Omental fat pad (tissue), 4 donors: Measurements from ENCODE around the gene CYP24A1. TPM values are rescaled to one million over a fixed set of nuclear protein-coding genes. Genes with fewer than 3 reads are reported as not detected.

Source experiments
- ATAC-seq: fragments of 150-250 bp; one replicate; pipeline ENCODE4 v1.9.1; 2016; ENCODE audit warnings: mild to moderate bottlenecking, moderate library complexity; ENCODE audit not compliant: low FRiP score
- DNase-seq: peaks from one replicate; pipeline ENCODE4 v3.0.0-alpha.2; 2019; ENCODE audit warnings: low spot score
- total RNA-seq, 4 donors: library from RNA; depleted of rRNA; stranded (reverse); fragments of >200 nt; gene quantifications; one replicate each; pipeline ENCODE4 v1.1.0, GENCODE V29; 2016
- TF ChIP-seq, protein P1 (sequence below), 3 donors: fragments of 450-650 bp; IDR thresholded peaks; one replicate each; pipeline ENCODE4 v1.5.1; 2016 to 2017; ENCODE audit warnings: antibody characterized with exemption in 3 of 3, mild to moderate bottlenecking in 3 of 3, moderate library complexity in 2 of 3

Gene CYP24A1
- total RNA-seq, 4 donors from 2014 or later: 0.12 TPM; not detected in 3

DNA sequence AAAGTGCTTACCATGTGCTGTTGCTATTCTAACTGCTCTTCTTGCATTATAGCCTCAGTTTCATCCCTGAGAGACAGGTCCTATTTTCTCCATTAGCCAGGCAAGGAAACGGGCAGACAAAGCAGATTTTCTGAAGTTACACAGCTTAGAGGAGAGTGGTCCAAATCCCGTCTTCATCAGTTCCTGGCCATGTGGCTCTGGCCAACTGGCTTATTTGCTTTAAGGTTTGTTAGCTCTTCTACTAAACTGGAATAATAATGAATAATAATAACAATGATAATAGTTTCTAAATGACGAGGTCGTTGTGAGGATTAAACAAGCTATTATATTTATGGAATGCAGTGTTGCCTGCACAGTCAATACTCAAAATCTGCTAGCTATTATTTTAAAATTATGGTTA lies 67.6 kb downstream of the CYP24A1 start:
- no peak for DNase-seq
- TF ChIP-seq, protein P1, sequence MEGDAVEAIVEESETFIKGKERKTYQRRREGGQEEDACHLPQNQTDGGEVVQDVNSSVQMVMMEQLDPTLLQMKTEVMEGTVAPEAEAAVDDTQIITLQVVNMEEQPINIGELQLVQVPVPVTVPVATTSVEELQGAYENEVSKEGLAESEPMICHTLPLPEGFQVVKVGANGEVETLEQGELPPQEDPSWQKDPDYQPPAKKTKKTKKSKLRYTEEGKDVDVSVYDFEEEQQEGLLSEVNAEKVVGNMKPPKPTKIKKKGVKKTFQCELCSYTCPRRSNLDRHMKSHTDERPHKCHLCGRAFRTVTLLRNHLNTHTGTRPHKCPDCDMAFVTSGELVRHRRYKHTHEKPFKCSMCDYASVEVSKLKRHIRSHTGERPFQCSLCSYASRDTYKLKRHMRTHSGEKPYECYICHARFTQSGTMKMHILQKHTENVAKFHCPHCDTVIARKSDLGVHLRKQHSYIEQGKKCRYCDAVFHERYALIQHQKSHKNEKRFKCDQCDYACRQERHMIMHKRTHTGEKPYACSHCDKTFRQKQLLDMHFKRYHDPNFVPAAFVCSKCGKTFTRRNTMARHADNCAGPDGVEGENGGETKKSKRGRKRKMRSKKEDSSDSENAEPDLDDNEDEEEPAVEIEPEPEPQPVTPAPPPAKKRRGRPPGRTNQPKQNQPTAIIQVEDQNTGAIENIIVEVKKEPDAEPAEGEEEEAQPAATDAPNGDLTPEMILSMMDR (IDR thresholded peaks at IDR 0.05): no peak
- no peak for ATAC-seq

DNA sequence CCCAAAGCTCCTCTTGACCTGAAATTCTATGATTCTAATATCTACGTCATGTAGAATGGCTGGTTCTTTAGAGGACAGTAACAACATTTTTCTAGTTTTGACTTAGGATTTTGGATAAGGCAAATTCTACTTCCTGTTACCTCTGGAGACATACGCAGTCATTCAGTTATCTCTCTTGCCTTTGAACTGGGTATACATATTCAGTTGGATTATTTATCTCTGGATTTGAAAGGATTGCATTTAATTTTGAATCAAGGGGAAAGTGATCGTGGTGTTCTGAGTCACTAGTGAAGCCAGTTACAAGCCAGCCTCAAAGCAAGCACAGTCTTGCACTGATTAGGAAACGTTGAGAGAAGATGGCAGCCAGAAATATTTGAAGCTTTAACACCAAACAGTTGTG lies 68.1 kb downstream of the CYP24A1 start:
- DNase-seq (no peak), ATAC-seq (no peak)
- TF ChIP-seq, protein P1 (IDR thresholded peaks at IDR 0.05): no peak

DNA sequence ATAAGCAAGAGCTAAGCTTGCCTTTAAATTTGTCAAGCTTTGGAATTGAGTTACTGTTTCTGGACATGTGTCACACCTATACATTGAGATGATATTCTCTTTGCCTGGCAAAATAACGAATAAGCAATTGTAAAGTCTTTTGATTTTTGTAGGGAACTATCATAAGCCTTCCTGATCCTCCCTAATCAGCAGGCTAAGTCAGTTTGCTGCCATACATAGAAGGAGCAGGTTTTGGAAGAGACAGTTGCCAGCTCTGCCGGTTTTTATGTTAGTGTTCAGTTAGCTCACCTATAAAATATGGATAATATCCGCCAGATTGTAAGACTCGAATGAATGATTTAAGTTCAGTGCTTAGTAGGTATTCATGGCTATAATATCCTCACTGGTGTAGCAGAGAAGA lies 69.0 kb downstream of the CYP24A1 start:
- DNase-seq (no peak), ATAC-seq (no peak)
- TF ChIP-seq, protein P1 (IDR thresholded peaks at IDR 0.05): no peak

DNA sequence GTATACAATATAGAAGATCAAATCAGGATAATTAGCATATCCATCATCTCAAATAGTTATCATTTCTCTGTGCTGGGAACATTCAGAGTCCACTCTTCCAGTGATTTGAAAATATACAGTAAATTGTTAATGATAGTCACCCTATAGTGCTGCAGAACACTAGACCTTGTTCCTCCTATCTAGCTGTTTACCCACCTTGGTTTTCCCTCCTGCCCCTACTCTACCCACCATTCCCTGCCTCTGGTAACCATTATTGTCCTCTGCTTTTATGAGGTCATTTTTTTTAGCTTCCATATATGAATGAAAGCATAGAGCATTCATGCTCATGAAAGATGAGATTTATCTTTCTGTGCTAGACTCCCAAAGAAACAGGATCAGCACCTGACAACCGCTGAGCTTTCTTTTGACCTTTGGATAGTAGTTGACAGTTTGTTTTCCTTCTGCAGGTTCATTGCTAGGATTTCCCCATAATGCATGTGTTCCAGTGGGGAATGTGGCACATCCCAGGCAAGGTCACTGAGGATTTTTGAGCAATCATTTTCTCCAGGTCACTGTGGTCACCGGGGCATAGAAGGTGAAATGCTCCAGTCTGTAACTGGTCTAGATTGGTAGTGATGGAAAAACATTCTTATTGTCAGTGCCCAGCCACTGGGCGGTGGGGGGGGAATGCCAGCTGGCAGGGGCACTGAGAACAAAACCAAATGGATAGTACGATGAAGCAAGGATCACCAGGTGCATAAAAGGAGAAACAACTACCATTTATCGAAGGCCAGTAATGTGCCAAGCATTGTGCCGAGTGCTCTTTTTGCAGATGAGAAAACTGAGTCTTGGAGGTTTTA lies 69.8 kb downstream of the CYP24A1 start:
- DNase-seq (no peak), ATAC-seq (no peak)
- TF ChIP-seq, protein P1 (IDR thresholded peaks at IDR 0.05): no peak

Other genes starting within 250 kb of the CYP24A1 start
- 1 to 10 TPM in 1 of 4 donors, under 1 TPM in 2, not detected in 1; 0.50 to 2.2 (median 0.56) TPM for gene BCAS1, start 103.4 kb downstream of the CYP24A1 start, total RNA-seq
- 10 to 100 TPM; 46.4 to 72.7 (median 54.2) TPM for gene PFDN4, start 34.1 kb upstream of the CYP24A1 start, total RNA-seq